Esophagus muscularis mucosa (tissue), 4 donors: ENCODE data around the gene KIF15. TPM values are rescaled to one million over a fixed set of nuclear protein-coding genes. Genes with fewer than 3 reads are reported as not detected.
A peak's percentile ranks its signal among the peaks of the same experiment; 100 is the strongest.

Experiments
- DNase-seq: peaks from one replicate; pipeline ENCODE4 v3.0.0-alpha.2; 2017; ENCODE audit errors: extremely low spot score
- H3K27ac ChIP-seq, 4 donors: fragments of 200-600 bp; sonication (generic); replicated peaks in 1 of 4; 1 replicate in 3 of 4; 2 replicates in 1 of 4; pipeline ENCODE4 v1.5.1; 2016 to 2019; ENCODE audit warnings: mild to moderate bottlenecking in 1 of 4
- H3K27me3 ChIP-seq, 4 donors: fragments of 200-600 bp; sonication (generic); one replicate each; pipeline versions ENCODE4 v1.5.1 to v1.6.0; 2016 to 2019
- H3K36me3 ChIP-seq, 4 donors: fragments of 200-600 bp; sonication (generic); one replicate each; pipeline ENCODE4 v1.5.1; 2016 to 2019
- H3K4me1 ChIP-seq, 4 donors: fragments of 200-600 bp; sonication (generic); one replicate each; pipeline ENCODE4 v1.5.1; 2016 to 2019
- H3K4me3 ChIP-seq, 4 donors: fragments of 200-600 bp; sonication (generic); 1 replicate in 2 of 4; 2 replicates in 2 of 4; pipeline ENCODE4 v1.5.1; 2016 to 2019; ENCODE audit warnings: mild to moderate bottlenecking in 4 of 4, moderate library complexity in 1 of 4
- H3K9me3 ChIP-seq, 4 donors: fragments of 200-600 bp; sonication (generic); 1 replicate in 3 of 4; 2 replicates in 1 of 4; pipeline ENCODE4 v1.5.1; 2016 to 2019
- EP300 ChIP-seq: sonication (generic); formaldehyde crosslinking; IDR thresholded peaks from one replicate; pipeline ENCODE4 v1.6.1; 2017; ENCODE audit warnings: antibody characterized with exemption
- POLR2A ChIP-seq: fragments of 450-650 bp; IDR thresholded peaks from one replicate; pipeline ENCODE4 v1.6.1; 2017; ENCODE audit warnings: antibody characterized with exemption, moderate library complexity, mild to moderate bottlenecking, low read depth
- POLR2AphosphoS5 ChIP-seq, 2 donors: sonication (generic); formaldehyde crosslinking; IDR thresholded peaks; one replicate each; pipeline ENCODE4 v1.6.1; 2017; ENCODE audit warnings: antibody characterized with exemption in 2 of 2
- WGBS: methylation state at CpG from one replicate; pipeline ENCODE4 v1.1.5; 2018; 5-methylcytosine and 5-hydroxymethylcytosine counted together
- intact Hi-C: fragments of 100-400 bp; cut with DNase I; formaldehyde crosslinking; loops from one replicate; pipeline ENCODE4 v1.15.1; 2023
- total RNA-seq, 4 donors: library from RNA; depleted of rRNA; stranded (reverse); fragments of >200 nt; gene quantifications; one replicate each; pipeline versions ENCODE4 v1.1.0 to v1.2.1, GENCODE V29; 2016
- TF ChIP-seq, protein P1 (sequence below), 3 experiments: fragments of 200-600 bp in 2 of 3; fragments of 450-650 bp in 1 of 3; sonication (generic) in 2 of 3; IDR thresholded peaks; one replicate each; pipeline ENCODE4 v1.5.1; 2017 to 2019; ENCODE audit warnings: antibody characterized with exemption in 3 of 3, mild to moderate bottlenecking in 2 of 3, moderate library complexity in 1 of 3

Gene KIF15, protein sequence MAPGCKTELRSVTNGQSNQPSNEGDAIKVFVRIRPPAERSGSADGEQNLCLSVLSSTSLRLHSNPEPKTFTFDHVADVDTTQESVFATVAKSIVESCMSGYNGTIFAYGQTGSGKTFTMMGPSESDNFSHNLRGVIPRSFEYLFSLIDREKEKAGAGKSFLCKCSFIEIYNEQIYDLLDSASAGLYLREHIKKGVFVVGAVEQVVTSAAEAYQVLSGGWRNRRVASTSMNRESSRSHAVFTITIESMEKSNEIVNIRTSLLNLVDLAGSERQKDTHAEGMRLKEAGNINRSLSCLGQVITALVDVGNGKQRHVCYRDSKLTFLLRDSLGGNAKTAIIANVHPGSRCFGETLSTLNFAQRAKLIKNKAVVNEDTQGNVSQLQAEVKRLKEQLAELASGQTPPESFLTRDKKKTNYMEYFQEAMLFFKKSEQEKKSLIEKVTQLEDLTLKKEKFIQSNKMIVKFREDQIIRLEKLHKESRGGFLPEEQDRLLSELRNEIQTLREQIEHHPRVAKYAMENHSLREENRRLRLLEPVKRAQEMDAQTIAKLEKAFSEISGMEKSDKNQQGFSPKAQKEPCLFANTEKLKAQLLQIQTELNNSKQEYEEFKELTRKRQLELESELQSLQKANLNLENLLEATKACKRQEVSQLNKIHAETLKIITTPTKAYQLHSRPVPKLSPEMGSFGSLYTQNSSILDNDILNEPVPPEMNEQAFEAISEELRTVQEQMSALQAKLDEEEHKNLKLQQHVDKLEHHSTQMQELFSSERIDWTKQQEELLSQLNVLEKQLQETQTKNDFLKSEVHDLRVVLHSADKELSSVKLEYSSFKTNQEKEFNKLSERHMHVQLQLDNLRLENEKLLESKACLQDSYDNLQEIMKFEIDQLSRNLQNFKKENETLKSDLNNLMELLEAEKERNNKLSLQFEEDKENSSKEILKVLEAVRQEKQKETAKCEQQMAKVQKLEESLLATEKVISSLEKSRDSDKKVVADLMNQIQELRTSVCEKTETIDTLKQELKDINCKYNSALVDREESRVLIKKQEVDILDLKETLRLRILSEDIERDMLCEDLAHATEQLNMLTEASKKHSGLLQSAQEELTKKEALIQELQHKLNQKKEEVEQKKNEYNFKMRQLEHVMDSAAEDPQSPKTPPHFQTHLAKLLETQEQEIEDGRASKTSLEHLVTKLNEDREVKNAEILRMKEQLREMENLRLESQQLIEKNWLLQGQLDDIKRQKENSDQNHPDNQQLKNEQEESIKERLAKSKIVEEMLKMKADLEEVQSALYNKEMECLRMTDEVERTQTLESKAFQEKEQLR (N-terminal part only)
- 1 to 10 TPM in 1 of 4 donors, under 1 TPM in 3; 0.26 to 1.2 (median 0.54) TPM for total RNA-seq

- WGBS = 1% methylated on average over 15 of the region's 64 CpGs
- Histone ChIP-seq H3K36me3 (peaks cover 0 to 7% (median under 1%) of the 10 kb centered on the region in 4 donors), H3K9me3 (peaks cover 0 to 7% (median 0%) of the 10 kb centered on the region in 4 donors), H3K27me3 (no peaks in the 10 kb centered on the region), H3K4me3 (peak within 1 kb of the TSS; percentile 64 to 89 (median 81)), H3K27ac (peak within 1 kb of the TSS; percentile 72 to 82 (median 76)), H3K4me1 (peaks cover 17 to 23% (median 19%) of the 10 kb centered on the region in 4 donors)
- TF ChIP-seq EP300 = no peak
- TF ChIP-seq POLR2AphosphoS5 (IDR thresholded peaks at IDR 0.05) = peak; percentile 87 to 97
- TF ChIP-seq, protein P1, sequence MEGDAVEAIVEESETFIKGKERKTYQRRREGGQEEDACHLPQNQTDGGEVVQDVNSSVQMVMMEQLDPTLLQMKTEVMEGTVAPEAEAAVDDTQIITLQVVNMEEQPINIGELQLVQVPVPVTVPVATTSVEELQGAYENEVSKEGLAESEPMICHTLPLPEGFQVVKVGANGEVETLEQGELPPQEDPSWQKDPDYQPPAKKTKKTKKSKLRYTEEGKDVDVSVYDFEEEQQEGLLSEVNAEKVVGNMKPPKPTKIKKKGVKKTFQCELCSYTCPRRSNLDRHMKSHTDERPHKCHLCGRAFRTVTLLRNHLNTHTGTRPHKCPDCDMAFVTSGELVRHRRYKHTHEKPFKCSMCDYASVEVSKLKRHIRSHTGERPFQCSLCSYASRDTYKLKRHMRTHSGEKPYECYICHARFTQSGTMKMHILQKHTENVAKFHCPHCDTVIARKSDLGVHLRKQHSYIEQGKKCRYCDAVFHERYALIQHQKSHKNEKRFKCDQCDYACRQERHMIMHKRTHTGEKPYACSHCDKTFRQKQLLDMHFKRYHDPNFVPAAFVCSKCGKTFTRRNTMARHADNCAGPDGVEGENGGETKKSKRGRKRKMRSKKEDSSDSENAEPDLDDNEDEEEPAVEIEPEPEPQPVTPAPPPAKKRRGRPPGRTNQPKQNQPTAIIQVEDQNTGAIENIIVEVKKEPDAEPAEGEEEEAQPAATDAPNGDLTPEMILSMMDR (IDR thresholded peaks at IDR 0.05) = no peak
- no peak for TF ChIP-seq POLR2A
- intact Hi-C loops = loop anchor here (2.0 to 5.0 kb wide), 2 partner anchors 31 to 101 kb away; partner anchors contain the start of gene TMEM42
- peak; percentile 98 for DNase-seq
Measured at GRCh38 chr3:44761424-44762169, at the start of gene KIF15, which contains the start of gene KIAA1143. Gene KIF15, plus strand, starts transcription at chr3:44761794. Its CDS starts 72 bp downstream, at chr3:44761866. Gene KIAA1143, minus strand, starts transcription at chr3:44761619. Its CDS starts 17 bp downstream, at chr3:44761602.

DNA sequence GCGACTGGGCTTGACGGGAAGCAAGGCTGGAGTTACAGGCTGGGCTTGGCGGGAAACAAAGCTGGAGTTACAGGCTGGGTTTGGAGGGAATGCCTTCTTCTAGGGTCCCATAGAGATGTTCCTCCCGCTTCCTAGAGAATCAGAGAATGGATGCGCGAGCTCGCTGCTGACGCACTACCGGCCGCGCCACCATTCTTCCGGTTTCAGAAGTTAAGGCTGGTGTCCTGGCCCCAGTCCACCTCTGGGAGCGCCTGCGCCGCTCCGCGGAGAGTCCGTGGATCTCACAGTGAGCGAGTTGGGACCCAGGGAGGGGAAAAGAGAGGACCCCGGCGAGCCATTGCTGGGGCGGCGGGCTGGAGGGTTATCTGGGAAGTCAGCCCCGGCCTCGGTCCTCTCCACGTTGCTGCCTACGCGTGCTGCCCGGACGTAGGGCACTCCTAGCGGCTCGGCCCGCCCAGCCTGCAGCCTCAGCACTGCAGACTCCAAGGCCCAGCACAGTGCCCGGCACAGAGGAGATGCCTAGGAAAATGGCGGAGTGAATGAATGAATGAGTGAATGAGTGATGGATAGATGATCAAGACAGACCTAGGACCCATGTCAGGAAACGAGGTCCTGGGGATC, 49.0 kb upstream of the KIF15 start, which contains the start of gene ZNF502:
ZNF502 (plus strand) TSS at position 206 of the 621 bp plus-strand sequence. CDS start 7,602 bp downstream, outside the sequence.
- intact Hi-C loops = loop anchor here (1.0 kb wide), 1 partner anchor 17 kb away; the partner anchor contains the start of gene ZNF501
- H3K36me3 ChIP-seq = peaks cover 0 to 24% (median 12%) of the 10 kb centered on the region in 4 donors
- H3K4me1 ChIP-seq = peaks cover 5 to 15% (median 10%) of the 10 kb centered on the region in 4 donors
- peak; percentile 95 for DNase-seq
- H3K9me3 ChIP-seq = peaks cover 0 to 34% (median 17%) of the 10 kb centered on the region in 4 donors
- H3K27ac ChIP-seq = peak within 1 kb of the TSS; percentile 76 to 86 (median 80)
- TF ChIP-seq, protein P1 (IDR thresholded peaks at IDR 0.05) = peak; percentile 33 to 45 (median 41)
- peak; percentile 80 to 86 for TF ChIP-seq POLR2AphosphoS5 (IDR thresholded peaks at IDR 0.05)
- TF ChIP-seq EP300 = no peak
- peak within 1 kb of the TSS; percentile 79 to 92 (median 85) for H3K4me3 ChIP-seq
- peaks cover 0 to 18% (median 0%) of the 10 kb centered on the region in 4 donors for H3K27me3 ChIP-seq
- WGBS = 2% methylated on average over 13 of the region's 36 CpGs

GRCh38 chr3:44721231-44722102, 40.1 kb upstream of the KIF15 start:
- WGBS = 93% methylated on average over 10 of the region's 10 CpGs
- intact Hi-C loops = loop anchor here (10.0 kb wide), 1 partner anchor 77 kb away; the partner anchor contains the start of gene ZNF35
- Histone ChIP-seq H3K9me3 (peaks cover 29 to 98% (median 92%) of the 10 kb centered on the region in 4 donors), H3K4me3 (no peak overlapping the region), H3K36me3 (peaks cover 32 to 61% (median 47%) of the 10 kb centered on the region in 4 donors), H3K4me1 (no peaks in the 10 kb centered on the region), H3K27me3 (no peaks in the 10 kb centered on the region), H3K27ac (no peak overlapping the region)
- DNase-seq = no peak
- TF ChIP-seq, protein P1 (IDR thresholded peaks at IDR 0.05) = no peak
- TF ChIP-seq POLR2AphosphoS5 (IDR thresholded peaks at IDR 0.05) (no peak), EP300 (no peak), POLR2A (no peak)
